Loucy (cell line): Measurements from ENCODE around the gene NKX1-1.

Experiments used
- H2AFZ ChIP-seq: fragments of 200-600 bp; sonication (generic); 2 replicates; pipeline ENCODE4 v1.6.0; 2016; ENCODE audit warnings: antibody characterized with exemption, mild to moderate bottlenecking, low read length, moderate library complexity
- H3F3A ChIP-seq: fragments of 200-600 bp; 2 replicates; pipeline ENCODE4 v1.6.0; 2016; ENCODE audit warnings: antibody characterized with exemption, low read depth, mild to moderate bottlenecking
- H3K27me3 ChIP-seq: fragments of 200-600 bp; sonication (generic); 2 replicates; pipeline ENCODE4 v1.6.1; 2014; ENCODE audit warnings: low read length, mild to moderate bottlenecking; ENCODE audit not compliant: insufficient read depth, poor library complexity, severe bottlenecking
- H3K36me3 ChIP-seq: fragments of 200-600 bp; sonication (generic); 2 replicates; pipeline ENCODE4 v1.6.1; 2016; ENCODE audit warnings: low read length; ENCODE audit not compliant: insufficient read depth
- H3K4me1 ChIP-seq: fragments of 200-600 bp; sonication (generic); 2 replicates; pipeline ENCODE4 v1.5.1; 2014; ENCODE audit warnings: low read length, mild to moderate bottlenecking; ENCODE audit not compliant: insufficient read depth, poor library complexity, severe bottlenecking
- H3K4me2 ChIP-seq: fragments of 200-600 bp; sonication (generic); 2 replicates; pipeline ENCODE4 v1.6.0; 2014; ENCODE audit warnings: antibody characterized with exemption, low read length, low read depth, mild to moderate bottlenecking; ENCODE audit not compliant: poor library complexity, severe bottlenecking
- H3K4me3 ChIP-seq: fragments of 200-600 bp; sonication (generic); 2 replicates; pipeline ENCODE4 v1.5.1; 2014; ENCODE audit warnings: low read length, mild to moderate bottlenecking, mixed read lengths; ENCODE audit not compliant: poor library complexity, severe bottlenecking
- H3K79me2 ChIP-seq: fragments of 200-600 bp; sonication (generic); 2 replicates; pipeline ENCODE4 v1.6.1; 2014; ENCODE audit warnings: low read length; ENCODE audit not compliant: insufficient read depth
- H3K9ac ChIP-seq: fragments of 200-600 bp; sonication (generic); 2 replicates; pipeline ENCODE4 v1.6.0; 2014; ENCODE audit warnings: mild to moderate bottlenecking, low read depth, low read length, moderate library complexity; ENCODE audit not compliant: poor library complexity, severe bottlenecking
- H3K9me2 ChIP-seq: fragments of 200-600 bp; sonication (generic); replicated peaks from 2 replicates; pipeline ENCODE4 v1.6.1; 2016; ENCODE audit warnings: low read depth, low read length, mixed read lengths
- H3K9me3 ChIP-seq: fragments of 200-600 bp; sonication (generic); 2 replicates; pipeline ENCODE4 v1.6.1; 2014; ENCODE audit warnings: mild to moderate bottlenecking, antibody characterized with exemption, low read length, low read depth; ENCODE audit not compliant: insufficient read depth
- H4K20me1 ChIP-seq: fragments of 200-600 bp; sonication (generic); 2 replicates; pipeline ENCODE4 v1.6.0; 2014; ENCODE audit warnings: antibody characterized with exemption, low read length, mild to moderate bottlenecking; ENCODE audit not compliant: insufficient read depth, poor library complexity, severe bottlenecking
- CTCF ChIP-seq: fragments of 200-600 bp; sonication (generic); conservative IDR thresholded peaks from 2 replicates; pipeline ENCODE4 v1.5.1; 2014; ENCODE audit warnings: mild to moderate bottlenecking, antibody characterized with exemption, low read length
- EZH2phosphoT487 ChIP-seq: fragments of 200-600 bp; IDR thresholded peaks from 2 replicates; pipeline ENCODE4 v1.6.1; 2018; ENCODE audit warnings: antibody characterized with exemption, mild to moderate bottlenecking, moderate library complexity, borderline replicate concordance

Gene NKX1-1

GRCh38 chr4:1384675-1385372 is 21.4 kb downstream of the NKX1-1 start:
- Histone ChIP-seq H3K9ac (no peak overlapping the region), H3K4me1 (no peaks in the 10 kb centered on the region), H3K9me3 (0 out of 2 replicates have a peak, but pooled peaks cover 2% of the 10 kb centered on the region), H2AFZ (no peak overlapping the region), H3K36me3 (no peaks in the 10 kb centered on the region), H3K4me2 (no peak overlapping the region), H3K79me2 (no peaks in the 10 kb centered on the region), H3K27me3 (no peaks in the 10 kb centered on the region), H3K9me2 (no peaks in the 10 kb centered on the region), H4K20me1 (no peaks in the 10 kb centered on the region), H3F3A (no peaks in the 10 kb centered on the region), H3K4me3 (no peak overlapping the region)
- no peak for TF ChIP-seq CTCF
- no peak for TF ChIP-seq EZH2phosphoT487

GRCh38 chr4:1383728-1384591 is 22.3 kb downstream of the NKX1-1 start:
- Histone ChIP-seq H3K27me3 (no peaks in the 10 kb centered on the region), H3K9ac (no peak overlapping the region), H3K4me2 (no peak overlapping the region), H3K9me2 (no peaks in the 10 kb centered on the region), H3K4me3 (no peak overlapping the region), H3K36me3 (no peaks in the 10 kb centered on the region), H3K79me2 (no peaks in the 10 kb centered on the region), H2AFZ (no peak overlapping the region), H3F3A (no peaks in the 10 kb centered on the region), H4K20me1 (no peaks in the 10 kb centered on the region), H3K9me3 (no peaks in the 10 kb centered on the region), H3K4me1 (no peaks in the 10 kb centered on the region)
- TF ChIP-seq CTCF (no peak), EZH2phosphoT487 (no peak)

GRCh38 chr4:1382776-1383727 is 23.2 kb downstream of the NKX1-1 start:
- Histone ChIP-seq H3K9ac (no peak overlapping the region), H3K9me3 (no peaks in the 10 kb centered on the region), H3K4me3 (no peak overlapping the region), H3K9me2 (no peaks in the 10 kb centered on the region), H3F3A (no peaks in the 10 kb centered on the region), H3K36me3 (no peaks in the 10 kb centered on the region), H2AFZ (no peak overlapping the region), H4K20me1 (no peaks in the 10 kb centered on the region), H3K27me3 (no peaks in the 10 kb centered on the region), H3K4me2 (no peak overlapping the region), H3K4me1 (no peaks in the 10 kb centered on the region), H3K79me2 (no peaks in the 10 kb centered on the region)
- TF ChIP-seq EZH2phosphoT487: no peak
